ENCODE data around the gene UBQLN1. TPM values are rescaled to one million over a fixed set of nuclear protein-coding genes. Genes with fewer than 3 reads are reported as not detected.
A peak's percentile ranks its signal among the peaks of the same experiment; 100 is the strongest.
"Not testable (repeated sequence)": the region's sequence is repeated elsewhere in the genome, so short reads cannot be mapped to it uniquely, and the experiment has no call there.

The UBQLN1 gene
- 176 and 182 TPM in 2 replicates for total RNA-seq (2014; rRNA removed; shearing (Covaris generic))
- 136 and 155 TPM in 2 replicates for polyA plus RNA-seq (2015; cell fraction: cytosol; rRNA removed)
- polyA plus RNA-seq (2015; cell fraction: nucleus; rRNA removed) = 64.1 and 64.5 TPM in 2 replicates

- peak; percentile 89 for DNase-seq (ENCODE audit: low read depth, low spot score)
- in situ Hi-C loops (cut with HindIII; ENCODE audit: low pct_unique_long_range_greater_than_20kb, low sequenced_read_pairs) = no loop called here
Observed at GRCh38 chr9:83707768-83708514, at the start of gene UBQLN1. UBQLN1 (minus strand) TSS chr9:83707958; CDS start chr9:83707679, 279 bp downstream.

- DNase-seq (ENCODE audit: low read depth, low spot score) = no peak
- in situ Hi-C loops (cut with HindIII; ENCODE audit: low pct_unique_long_range_greater_than_20kb, low sequenced_read_pairs) = no loop called here
Observed at GRCh38 chr9:83754383-83754977, 46.7 kb upstream of the UBQLN1 start.

GRCh38 chr9:83749706-83750105, 41.9 kb upstream of the UBQLN1 start:
- in situ Hi-C loops (cut with HindIII; ENCODE audit: low pct_unique_long_range_greater_than_20kb, low sequenced_read_pairs) = no loop called here
- DNase-seq (ENCODE audit: low read depth, low spot score) = no peak

- in situ Hi-C loops (cut with HindIII; ENCODE audit: low pct_unique_long_range_greater_than_20kb, low sequenced_read_pairs) = no loop called here
- DNase-seq (ENCODE audit: low read depth, low spot score) = no peak
Observed at GRCh38 chr9:83744206-83744605, 36.4 kb upstream of the UBQLN1 start.

GRCh38 chr9:83733739-83734138, 26.0 kb upstream of the UBQLN1 start:
- DNase-seq (ENCODE audit: low read depth, low spot score) = no peak
- in situ Hi-C loops (cut with HindIII; ENCODE audit: low pct_unique_long_range_greater_than_20kb, low sequenced_read_pairs) = no loop called here

GRCh38 chr9:83728591-83729368, 21.0 kb upstream of the UBQLN1 start:
- in situ Hi-C loops (cut with HindIII; ENCODE audit: low pct_unique_long_range_greater_than_20kb, low sequenced_read_pairs); DNase-seq (ENCODE audit: low read depth, low spot score): not testable (repeated sequence)

GRCh38 chr9:83724436-83724835, 16.7 kb upstream of the UBQLN1 start:
- in situ Hi-C loops (cut with HindIII; ENCODE audit: low pct_unique_long_range_greater_than_20kb, low sequenced_read_pairs) = no loop called here

GRCh38 chr9:83722726-83723495, 15.2 kb upstream of the UBQLN1 start:
- in situ Hi-C loops (cut with HindIII; ENCODE audit: low pct_unique_long_range_greater_than_20kb, low sequenced_read_pairs) = no loop called here
- no peak for DNase-seq (ENCODE audit: low read depth, low spot score)

More at GRCh38 chr9:83724436-83724835, 16.7 kb upstream of the UBQLN1 start:
- no peak for DNase-seq (ENCODE audit: low read depth, low spot score)

GRCh38 chr9:83721509-83721908, 13.8 kb upstream of the UBQLN1 start:
- in situ Hi-C loops (cut with HindIII; ENCODE audit: low pct_unique_long_range_greater_than_20kb, low sequenced_read_pairs) = no loop called here
- no peak for DNase-seq (ENCODE audit: low read depth, low spot score)

- DNase-seq (ENCODE audit: low read depth, low spot score) = no peak
- in situ Hi-C loops (cut with HindIII; ENCODE audit: low pct_unique_long_range_greater_than_20kb, low sequenced_read_pairs) = no loop called here
Observed at GRCh38 chr9:83715794-83716193, 8.0 kb upstream of the UBQLN1 start.

- in situ Hi-C loops (cut with HindIII; ENCODE audit: low pct_unique_long_range_greater_than_20kb, low sequenced_read_pairs) = no loop called here
- DNase-seq (ENCODE audit: low read depth, low spot score) = no peak
Observed at GRCh38 chr9:83715221-83715620, 7.5 kb upstream of the UBQLN1 start.

- in situ Hi-C loops (cut with HindIII; ENCODE audit: low pct_unique_long_range_greater_than_20kb, low sequenced_read_pairs) = no loop called here
- DNase-seq (ENCODE audit: low read depth, low spot score) = no peak
Observed at GRCh38 chr9:83714329-83714728, 6.6 kb upstream of the UBQLN1 start.

GRCh38 chr9:83708515-83709158, 879 bp upstream of the UBQLN1 start:
- in situ Hi-C loops (cut with HindIII; ENCODE audit: low pct_unique_long_range_greater_than_20kb, low sequenced_read_pairs) = no loop called here
- peak; percentile 60 for DNase-seq (ENCODE audit: low read depth, low spot score)

GRCh38 chr9:83707518-83707767, 315 bp downstream of the UBQLN1 start:
- in situ Hi-C loops (cut with HindIII; ENCODE audit: low pct_unique_long_range_greater_than_20kb, low sequenced_read_pairs) = no loop called here
- DNase-seq (ENCODE audit: low read depth, low spot score) = no peak

- DNase-seq (ENCODE audit: low read depth, low spot score) = peak; percentile 38
- in situ Hi-C loops (cut with HindIII; ENCODE audit: low pct_unique_long_range_greater_than_20kb, low sequenced_read_pairs) = no loop called here
Observed at GRCh38 chr9:83706676-83707517, 861 bp downstream of the UBQLN1 start.

GRCh38 chr9:83705219-83705651, 2.5 kb downstream of the UBQLN1 start:
- in situ Hi-C loops (cut with HindIII; ENCODE audit: low pct_unique_long_range_greater_than_20kb, low sequenced_read_pairs); DNase-seq (ENCODE audit: low read depth, low spot score): not testable (repeated sequence)
